Smooth muscle cell (in vitro differentiated cells): Measurements from ENCODE around the gene OTOP3. TPM values are rescaled to one million over a fixed set of nuclear protein-coding genes. Genes with fewer than 3 reads are reported as not detected.
A peak's percentile ranks its signal among the peaks of the same experiment; 100 is the strongest.

ENCODE experiments used
- DNase-seq: peaks from one replicate; lab custom pipeline; 2025; ENCODE audit not compliant: unreplicated experiment; lab: John Stamatoyannopoulos, UW
- H2AFZ ChIP-seq: fragments of 200-600 bp; sonication (generic); 2 replicates; pipeline ENCODE4 v1.6.0; 2016; ENCODE audit warnings: antibody characterized with exemption, low read depth, mild to moderate bottlenecking
- H3F3A ChIP-seq: fragments of 200-600 bp; sonication (generic); 2 replicates; pipeline ENCODE4 v1.6.0; 2017; ENCODE audit warnings: antibody characterized with exemption, low read depth
- H3K27ac ChIP-seq: fragments of 200-600 bp; sonication (generic); 2 replicates; pipeline ENCODE4 v1.5.1; 2016; ENCODE audit warnings: low read depth, mild to moderate bottlenecking
- H3K27me3 ChIP-seq: fragments of 200-600 bp; sonication (generic); 2 replicates; pipeline ENCODE4 v1.6.1; 2016; ENCODE audit warnings: low read depth, mild to moderate bottlenecking
- H3K36me3 ChIP-seq: fragments of 200-600 bp; sonication (generic); 2 replicates; pipeline ENCODE4 v1.5.1; 2016; ENCODE audit warnings: low read depth
- H3K4me1 ChIP-seq: fragments of 200-600 bp; sonication (generic); 2 replicates; pipeline ENCODE4 v1.5.1; 2016; ENCODE audit warnings: low read depth
- H3K4me2 ChIP-seq: fragments of 200-600 bp; sonication (generic); 2 replicates; pipeline ENCODE4 v1.6.0; 2016; ENCODE audit warnings: mild to moderate bottlenecking
- H3K4me3 ChIP-seq: fragments of 200-600 bp; sonication (generic); 2 replicates; pipeline ENCODE4 v1.5.1; 2016; ENCODE audit warnings: mild to moderate bottlenecking
- H3K79me2 ChIP-seq: fragments of 200-600 bp; sonication (generic); 2 replicates; pipeline ENCODE4 v1.6.0; 2016; ENCODE audit warnings: low read depth, mild to moderate bottlenecking
- H3K9ac ChIP-seq: fragments of 200-600 bp; sonication (generic); 2 replicates; pipeline ENCODE4 v1.6.0; 2016; ENCODE audit warnings: low read depth
- H3K9me3 ChIP-seq: fragments of 200-600 bp; sonication (generic); replicated peaks from 2 replicates; pipeline ENCODE4 v1.5.1; 2016; ENCODE audit warnings: low read depth
- H4K20me1 ChIP-seq: fragments of 200-600 bp; sonication (generic); 2 replicates; pipeline ENCODE4 v1.6.0; 2016; ENCODE audit warnings: low read depth
- CTCF ChIP-seq: fragments of 200-600 bp; sonication (generic); IDR thresholded peaks from 2 replicates; pipeline ENCODE4 v1.5.1; 2017; ENCODE audit warnings: borderline replicate concordance, mild to moderate bottlenecking, antibody characterized with exemption; ENCODE audit not compliant: insufficient read depth, poor library complexity, severe bottlenecking
- WGBS: methylation state at CpG from one replicate; pipeline ENCODE4 v1.1.7; 2016; ENCODE audit warnings: low lambda C conversion rate; 5-methylcytosine and 5-hydroxymethylcytosine counted together
- polyA plus RNA-seq: library from polyadenylated mRNA; unstranded; fragments of >200 nt; fragmentation: Nextera tagmentation; extraction: Ambion mirVana; gene quantifications from 2 replicates; pipeline ENCODE4 v1.2.1, GENCODE V29; 2016
- total RNA-seq: library from RNA; depleted of rRNA; stranded (reverse); fragments of >200 nt; gene quantifications from 2 replicates; pipeline ENCODE4 v1.2.3, GENCODE V29; 2014

Gene OTOP3
- total and polyA plus RNA-seq, 2 experiments from 2014 or later, result not detected

- Histone ChIP-seq H3K4me3 (no peak overlapping the region), H3K27ac (no peak overlapping the region), H3K9ac (no peak overlapping the region), H3K9me3 (no peaks in the 10 kb centered on the region), H3K27me3 (no peaks in the 10 kb centered on the region), H3K79me2 (no peaks in the 10 kb centered on the region), H3F3A (no peaks in the 10 kb centered on the region), H3K4me2 (no peak overlapping the region), H4K20me1 (no peaks in the 10 kb centered on the region), H2AFZ (no peak overlapping the region), H3K4me1 (no peaks in the 10 kb centered on the region), H3K36me3 (no peaks in the 10 kb centered on the region)
- peak; percentile 59 for DNase-seq
- 55% methylated on average over 23 of the region's 23 CpGs for WGBS
- peak; percentile 69 for TF ChIP-seq CTCF
Measured at GRCh38 chr17:74961657-74962350, 26.1 kb downstream of the OTOP3 start.

GRCh38 chr17:74962622-74963394 lies 27.1 kb downstream of the OTOP3 start:
- Histone ChIP-seq H3K79me2 (no peaks in the 10 kb centered on the region), H3K4me3 (no peak overlapping the region), H3K27ac (no peak overlapping the region), H2AFZ (no peak overlapping the region), H3K9ac (no peak overlapping the region), H3K36me3 (no peaks in the 10 kb centered on the region), H3K4me2 (no peak overlapping the region), H3K4me1 (no peaks in the 10 kb centered on the region), H4K20me1 (no peaks in the 10 kb centered on the region), H3F3A (no peaks in the 10 kb centered on the region), H3K27me3 (no peaks in the 10 kb centered on the region), H3K9me3 (no peaks in the 10 kb centered on the region)
- DNase-seq, result no peak
- TF ChIP-seq CTCF, result no peak
- WGBS, result 91% methylated on average over 15 of the region's 18 CpGs

GRCh38 chr17:74963656-74964055 lies 28.0 kb downstream of the OTOP3 start:
- no peak overlapping the region for H3K4me2 ChIP-seq
- H3K27ac ChIP-seq, result no peak overlapping the region
- no peaks in the 10 kb centered on the region for H3K36me3 ChIP-seq
- no peak for DNase-seq
- no peaks in the 10 kb centered on the region for H3K4me1 ChIP-seq
- no peaks in the 10 kb centered on the region for H4K20me1 ChIP-seq
- H3K4me3 ChIP-seq, result no peak overlapping the region
- H3K9ac ChIP-seq, result no peak overlapping the region
- WGBS, result 55% methylated on average over 10 of the region's 12 CpGs
- no peaks in the 10 kb centered on the region for H3F3A ChIP-seq
- TF ChIP-seq CTCF, result no peak
- no peaks in the 10 kb centered on the region for H3K79me2 ChIP-seq
- H2AFZ ChIP-seq, result no peak overlapping the region
- H3K27me3 ChIP-seq, result no peaks in the 10 kb centered on the region
- no peaks in the 10 kb centered on the region for H3K9me3 ChIP-seq
